ENCODE results near the gene STC2. TPM values are rescaled to one million over a fixed set of nuclear protein-coding genes. Genes with fewer than 3 reads are reported as not detected.
A peak's percentile ranks its signal among the peaks of the same experiment; 100 is the strongest.

STC2 gene
- total and polyA plus RNA-seq, 2 of the 8 experiments (the other 6 are each of a cell fraction or from before 2014, with no cell fraction given): 26.4 to 53.1 TPM

GRCh38 chr5:173291722-173292658, 36.2 kb downstream of the STC2 start:
- Histone ChIP-seq H3K79me2 (ENCODE audit: control insufficient read depth in 1 of 2, insufficient read depth in 2 of 2, low read length in 2 of 2) (no peaks in the 10 kb centered on the region), H2BK15ac (ENCODE audit: low read length) (no peak overlapping the region), H3K27ac (ENCODE audit: low read depth, low read length) (peak overlapping the region; percentile 66; the same call in 1 of the 2 replicates), H4K8ac (ENCODE audit: extremely low read depth, insufficient read depth, low read length) (no peak overlapping the region; the same call in 1 of the 2 replicates), H3K79me1 (ENCODE audit: low read depth, low read length) (no peaks in the 10 kb centered on the region), H3K27me3 (replicated peaks in 1 of 4; ENCODE audit: control insufficient read depth in 3 of 4, extremely low read depth in 1 of 4, insufficient read depth in 3 of 4, low read length in 3 of 4) (peaks cover 0 to 4% (median 2%) of the 10 kb centered on the region in 4 experiments; a peak in 6 of 7 replicates), H4K5ac (ENCODE audit: insufficient read length, low read depth, low read length) (peak overlapping the region; percentile 37), H3K4me2 (ENCODE audit: insufficient read depth in 1 of 2, low read depth in 2 of 2, low read length in 2 of 2) (peak overlapping the region in 1 of 2 experiments; percentile 12; a peak in 1 of 4 replicates), H3K4me1 (replicated peaks in 1 of 4; ENCODE audit: control insufficient read depth in 3 of 4, insufficient read depth in 4 of 4, low read length in 3 of 4) (peaks cover 6 to 28% (median 15%) of the 10 kb centered on the region in 4 experiments), H3K23ac (ENCODE audit: insufficient read length) (no peak overlapping the region), H2BK5ac (ENCODE audit: low read depth, low read length) (peak overlapping the region; percentile 16; the same call in 1 of the 2 replicates), H3K4ac (replicated peaks; ENCODE audit: insufficient read length, low read depth, low read length) (peak overlapping the region; percentile 79), H3K56ac (replicated peaks; ENCODE audit: insufficient read length, low read depth, low read length) (no peak overlapping the region), H3K9me3 (ENCODE audit: insufficient read depth in 2 of 2, low read depth in 1 of 2, low read length in 1 of 2) (no peaks in the 10 kb centered on the region), H2BK12ac (ENCODE audit: low read depth, low read length) (peak overlapping the region; percentile 50; the same call in 1 of the 2 replicates), H2AFZ (ENCODE audit: low read length) (no peak overlapping the region), H3K9ac (replicated peaks in 1 of 4; ENCODE audit: extremely low read depth in 1 of 4, low read depth in 3 of 4, low read length in 3 of 4) (peak overlapping the region in 2 of 4 experiments; percentile 7 to 13; a peak in 2 of 7 replicates), H3K23me2 (ENCODE audit: low read depth, low read length) (no peaks in the 10 kb centered on the region; the same call in 1 of the 2 replicates), H3K18ac (ENCODE audit: extremely low read depth, low read length) (no peak overlapping the region; the same call in 1 of the 2 replicates), H2BK120ac (replicated peaks; ENCODE audit: low read depth, low read length) (peak overlapping the region; percentile 8), H2BK20ac (ENCODE audit: low read length) (peak overlapping the region; percentile 81), H2AK5ac (ENCODE audit: low read depth, low read length) (no peak overlapping the region), H4K91ac (replicated peaks; ENCODE audit: insufficient read length, low read length) (peak overlapping the region; percentile 77), H3K14ac (ENCODE audit: insufficient read length) (no peak overlapping the region), H4K20me1 (replicated peaks in 1 of 2; ENCODE audit: control insufficient read depth in 1 of 2, insufficient read depth in 2 of 2, low read length in 2 of 2) (no peaks in the 10 kb centered on the region), H3K4me3 (ENCODE audit: extremely low read depth in 1 of 4, insufficient read depth in 2 of 4, low read depth in 3 of 4, low read length in 4 of 4) (no peak overlapping the region), H3K36me3 (ENCODE audit: control insufficient read depth in 2 of 4, insufficient read depth in 4 of 4, low read length in 3 of 4) (no peaks in the 10 kb centered on the region)
- DNase-seq (ENCODE audit: low read depth in 1 of 2, low spot score in 2 of 2) (no peak), FAIRE-seq (no peak)
- CTCF ChIA-PET (ENCODE audit: partially characterized antibody): interaction anchor here (0.6 to 11.1 kb wide), 12 partner anchors 8 to 676 kb away, joined by 3 to 184 read pairs (median 4); partner anchors contain the start of gene STC2
- POLR2A ChIA-PET (ENCODE audit: partially characterized antibody): interaction anchor here (0.6 to 25.8 kb wide), 4 partner anchors 8 to 718 kb away, joined by 3 to 536 read pairs (median 152); partner anchors contain the start of gene STC2
- WGBS, 2 experiments (ENCODE audit: extremely low coverage in 1 of 2, insufficient coverage in 1 of 2, insufficient read length in 1 of 2, insufficient replicate concordance in 2 of 2, low coverage in 1 of 2, low lambda C conversion rate in 2 of 2, missing lambda C conversion rate in 1 of 2): 77% methylated on average over 9 of the region's 9 CpGs; no CpG with 5 or more reads in 1 of the 2 experiments
- TF ChIP-seq TAF1 (IDR thresholded peaks at IDR 0.05; ENCODE audit: low read depth, low read length) (0 out of 2 replicates have a peak, but pooled peaks have one; percentile 39), POU5F1 (IDR thresholded peaks at IDR 0.05; ENCODE audit: low read depth, low read length) (no peak)
